VCaP (cell line): ENCODE data around the gene PLAAT5.

Experiments
- H3K27ac ChIP-seq: fragments of 450-650 bp; 2 replicates; pipeline ENCODE4 v1.5.1; 2017
- TF ChIP-seq, protein P1 (sequence below): fragments of 450-650 bp; conservative IDR thresholded peaks from 2 replicates; pipeline ENCODE4 v1.5.1; 2017; ENCODE audit warnings: mild to moderate bottlenecking, moderate library complexity

The PLAAT5 gene

DNA sequence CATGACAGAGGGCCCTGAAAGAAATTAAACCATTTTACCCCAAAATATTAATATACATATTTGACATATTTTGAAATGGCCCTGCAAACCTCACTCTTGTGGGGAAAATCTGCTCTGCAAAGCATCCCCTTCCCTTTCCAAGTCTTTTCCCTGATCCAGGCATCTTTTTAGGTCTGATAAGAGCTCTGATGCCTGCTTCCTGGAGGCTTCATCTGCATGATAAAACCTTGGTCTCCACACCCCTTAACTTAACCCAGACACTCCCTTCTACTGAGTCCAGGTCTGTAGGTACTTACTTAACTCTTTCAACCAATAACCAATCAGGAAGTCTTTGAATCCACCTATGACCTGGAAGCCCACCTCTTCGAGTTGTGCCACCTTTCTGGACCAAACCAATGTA, 13.1 kb upstream of the PLAAT5 start:
- no peak overlapping the region for H3K27ac ChIP-seq
- TF ChIP-seq, protein P1, sequence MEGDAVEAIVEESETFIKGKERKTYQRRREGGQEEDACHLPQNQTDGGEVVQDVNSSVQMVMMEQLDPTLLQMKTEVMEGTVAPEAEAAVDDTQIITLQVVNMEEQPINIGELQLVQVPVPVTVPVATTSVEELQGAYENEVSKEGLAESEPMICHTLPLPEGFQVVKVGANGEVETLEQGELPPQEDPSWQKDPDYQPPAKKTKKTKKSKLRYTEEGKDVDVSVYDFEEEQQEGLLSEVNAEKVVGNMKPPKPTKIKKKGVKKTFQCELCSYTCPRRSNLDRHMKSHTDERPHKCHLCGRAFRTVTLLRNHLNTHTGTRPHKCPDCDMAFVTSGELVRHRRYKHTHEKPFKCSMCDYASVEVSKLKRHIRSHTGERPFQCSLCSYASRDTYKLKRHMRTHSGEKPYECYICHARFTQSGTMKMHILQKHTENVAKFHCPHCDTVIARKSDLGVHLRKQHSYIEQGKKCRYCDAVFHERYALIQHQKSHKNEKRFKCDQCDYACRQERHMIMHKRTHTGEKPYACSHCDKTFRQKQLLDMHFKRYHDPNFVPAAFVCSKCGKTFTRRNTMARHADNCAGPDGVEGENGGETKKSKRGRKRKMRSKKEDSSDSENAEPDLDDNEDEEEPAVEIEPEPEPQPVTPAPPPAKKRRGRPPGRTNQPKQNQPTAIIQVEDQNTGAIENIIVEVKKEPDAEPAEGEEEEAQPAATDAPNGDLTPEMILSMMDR = no peak

DNA sequence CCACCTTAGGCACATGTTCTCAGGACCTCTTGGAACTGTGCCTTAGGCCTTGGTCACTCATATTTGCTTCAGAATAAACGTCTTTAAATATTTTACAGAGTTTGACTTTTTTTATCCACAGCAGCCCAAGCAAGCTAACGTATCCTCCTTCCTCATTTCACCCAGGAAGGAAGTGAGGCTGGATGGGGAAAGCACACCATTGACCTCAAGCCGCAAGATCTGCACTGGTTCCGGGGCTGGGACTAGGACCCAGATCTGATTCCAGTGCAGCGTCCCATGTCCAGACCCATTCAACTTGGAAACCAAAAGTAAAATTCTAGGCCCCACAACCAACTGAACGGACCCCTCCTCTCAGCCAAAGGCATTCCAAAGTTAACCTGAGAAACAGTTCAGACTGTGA, 12.5 kb upstream of the PLAAT5 start:
- no peak overlapping the region for H3K27ac ChIP-seq
- TF ChIP-seq, protein P1 = no peak

DNA sequence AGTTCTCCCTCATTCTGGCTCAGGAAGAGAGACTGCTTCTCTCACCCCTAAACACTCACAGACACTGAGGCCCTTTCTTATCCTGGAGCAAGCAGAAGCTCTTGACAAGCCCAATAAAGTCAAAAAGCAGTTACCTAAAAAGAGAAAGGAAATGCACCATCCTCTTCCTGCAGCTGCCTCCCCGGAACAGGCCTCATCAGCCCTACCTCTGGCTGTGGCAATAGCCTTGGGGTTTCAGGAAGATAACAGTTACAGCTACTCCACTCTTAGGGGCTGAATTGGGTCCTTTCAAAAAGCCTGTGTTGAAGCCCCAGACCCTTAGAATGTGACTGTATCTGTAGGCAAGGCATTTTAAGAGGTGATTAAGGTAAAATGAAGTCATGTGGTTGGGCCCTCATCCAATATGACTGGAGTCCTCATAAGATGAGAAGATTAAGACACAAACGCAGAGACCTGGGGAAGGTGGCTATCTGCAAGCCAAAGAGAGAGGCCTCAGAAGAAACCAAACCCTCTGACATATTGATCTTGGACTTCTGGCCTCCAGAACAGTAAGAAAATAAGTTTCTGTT, 11.4 kb upstream of the PLAAT5 start:
- TF ChIP-seq, protein P1 = no peak
- H3K27ac ChIP-seq = no peak overlapping the region

DNA sequence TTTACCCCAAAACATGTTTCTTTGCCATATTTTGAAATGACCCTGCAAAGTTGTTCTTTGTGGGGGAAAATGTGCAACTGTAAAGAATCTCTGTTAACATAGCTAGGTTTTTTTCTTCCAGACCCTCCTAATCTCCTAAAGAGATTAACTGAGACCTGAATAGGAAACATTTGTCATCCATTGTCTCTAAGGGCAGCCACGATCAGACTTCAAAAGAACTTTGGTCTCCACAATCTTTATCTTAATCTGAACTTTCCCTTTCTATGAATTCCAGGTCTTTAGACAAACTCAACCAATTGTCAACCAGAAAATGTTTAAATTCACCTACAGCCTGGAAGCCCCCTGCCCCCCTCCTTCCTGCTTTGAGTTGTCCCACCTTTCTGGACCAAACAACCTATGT, 10.3 kb upstream of the PLAAT5 start:
- H3K27ac ChIP-seq = no peak overlapping the region
- TF ChIP-seq, protein P1 = no peak

DNA sequence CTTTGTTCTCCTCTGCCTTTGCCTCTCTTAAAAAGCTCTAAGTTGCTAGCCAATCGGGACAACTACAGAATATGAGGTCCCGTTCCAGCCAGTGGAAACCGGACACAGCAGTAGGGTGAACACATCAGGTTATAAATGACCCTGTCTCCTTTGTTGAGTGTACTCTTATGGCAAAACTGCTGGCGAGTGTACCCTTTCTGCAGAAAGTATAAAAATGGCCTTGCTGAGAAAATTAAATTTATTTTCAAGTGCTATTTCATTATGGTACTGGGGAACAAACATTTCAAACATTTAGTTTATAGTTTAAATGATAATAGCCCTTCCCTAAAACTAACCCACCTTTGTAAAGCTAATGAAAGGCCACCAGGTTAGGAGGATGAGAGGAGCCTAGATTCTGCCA, 8.9 kb upstream of the PLAAT5 start:
- TF ChIP-seq, protein P1 = no peak

DNA sequence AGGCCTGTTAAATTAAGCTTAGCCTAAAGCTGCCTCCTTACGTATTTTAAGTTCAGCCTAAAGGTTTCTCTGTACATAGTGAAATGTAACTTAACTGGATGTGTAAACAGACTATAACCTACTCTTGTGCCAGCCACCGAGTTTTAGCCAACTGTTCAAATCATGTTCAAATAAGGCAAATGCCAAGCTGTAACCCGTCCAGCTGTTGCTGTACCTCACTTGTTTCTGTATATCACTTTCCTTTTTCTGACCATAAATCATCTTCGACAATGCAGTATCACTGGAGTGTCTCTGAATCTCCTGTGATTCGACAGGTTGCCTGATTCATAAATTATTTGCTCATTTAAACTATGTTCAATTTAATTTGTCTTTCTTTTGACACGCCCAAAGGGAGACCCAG, 4.0 kb upstream of the PLAAT5 start:
- TF ChIP-seq, protein P1 = no peak

More for the DNA sequence above, 8.9 kb upstream of the PLAAT5 start:
- no peak overlapping the region for H3K27ac ChIP-seq

DNA sequence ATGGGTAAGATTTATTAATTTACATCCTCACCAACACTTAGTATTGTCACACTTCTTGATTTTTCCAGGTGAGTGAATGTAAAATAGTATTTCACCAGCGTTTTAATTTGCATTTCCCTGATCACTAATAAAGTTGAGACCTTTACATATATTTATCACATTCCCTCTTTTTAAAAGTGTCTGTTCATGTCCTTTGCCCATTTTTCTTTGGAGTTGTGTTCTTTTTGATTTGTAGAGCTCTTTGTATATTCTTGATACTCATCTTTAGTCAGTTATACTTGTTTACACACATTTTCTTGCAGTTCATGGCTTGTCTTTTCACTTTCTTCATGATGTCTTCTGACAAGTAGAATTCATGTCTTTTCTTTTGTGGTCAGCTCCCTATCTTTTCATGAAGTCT, 2.2 kb upstream of the PLAAT5 start:
- H3K27ac ChIP-seq = no peak overlapping the region
- TF ChIP-seq, protein P1 = no peak

More for the DNA sequence above, 4.0 kb upstream of the PLAAT5 start:
- peak overlapping the region; percentile 0; the same call in 1 of the 2 replicates for H3K27ac ChIP-seq
